Measurements from ENCODE around the gene CORO1C.

- TF ChIP-seq ZBTB33 (IDR thresholded peaks at IDR 0.05; ENCODE audit: extremely low read depth, insufficient replicate concordance, low read length) (no peak), CTCF (IDR thresholded peaks at IDR 0.05 in 2 of 3, conservative IDR thresholded peaks at IDR 0.05 in 1 of 3; ENCODE audit: borderline replicate concordance in 1 of 3, insufficient read depth in 1 of 3, low read depth in 2 of 3, low read length in 2 of 3) (no peak), REST (IDR thresholded peaks at IDR 0.05; ENCODE audit: low read depth) (no peak), CEBPB (IDR thresholded peaks at IDR 0.05; ENCODE audit: low read depth) (no peak), EGR1 (IDR thresholded peaks at IDR 0.05; ENCODE audit: low read depth) (no peak), ZNF274 (IDR thresholded peaks at IDR 0.05; ENCODE audit: low read depth, low read length) (no peak), POLR2A (IDR thresholded peaks at IDR 0.05; ENCODE audit: borderline replicate concordance, extremely low read depth, insufficient read depth, insufficient read length) (no peak), ATF3 (IDR thresholded peaks at IDR 0.05) (no peak), RAD21 (IDR thresholded peaks at IDR 0.05; ENCODE audit: low read depth) (no peak), EZH2 (IDR thresholded peaks at IDR 0.05) (no peak), ZFX (IDR thresholded peaks at IDR 0.05) (no peak), TCF7L2 (IDR thresholded peaks at IDR 0.05; ENCODE audit: borderline replicate concordance, extremely low read depth, insufficient read depth, insufficient read length) (no peak), EZH2phosphoT487 (IDR thresholded peaks at IDR 0.05; ENCODE audit: borderline replicate concordance) (no peak)
These were observed 111.8 kb downstream of the CORO1C start for GRCh38 chr12:108619369-108620160.

Measured in HCT116 (cell line).